Transverse colon (tissue), 4 donors: Measurements from ENCODE around the gene EPHB2. TPM values are rescaled to one million over a fixed set of nuclear protein-coding genes. Genes with fewer than 3 reads are reported as not detected.
A peak's percentile ranks its signal among the peaks of the same experiment; 100 is the strongest.

ENCODE experiments used
- DNase-seq: peaks from one replicate; pipeline ENCODE4 v3.0.0-alpha.2; 2019
- H3K27ac ChIP-seq, 4 donors: fragments of 200-600 bp; sonication (generic); 2 replicates each; pipeline ENCODE4 v1.5.1; 2016 to 2018; ENCODE audit warnings: inconsistent platforms in 4 of 4
- H3K27me3 ChIP-seq: fragments of 200-600 bp; sonication (generic); 2 replicates; pipeline ENCODE4 v1.5.1; 2017; ENCODE audit warnings: inconsistent platforms
- H3K36me3 ChIP-seq, 4 donors: fragments of 200-600 bp; sonication (generic); 2 replicates each; pipeline ENCODE4 v1.5.1; 2017 to 2019; ENCODE audit warnings: inconsistent platforms in 4 of 4
- H3K4me1 ChIP-seq, 4 donors: fragments of 200-600 bp; sonication (generic); 2 replicates each; pipeline ENCODE4 v1.5.1; 2017 to 2020; ENCODE audit warnings: inconsistent platforms in 4 of 4
- H3K4me3 ChIP-seq, 4 donors: fragments of 200-600 bp; sonication (generic); 1 replicate in 1 of 4; 2 replicates in 3 of 4; pipeline versions ENCODE4 v1.5.1 to v1.6.1; 2017 to 2019; ENCODE audit warnings: inconsistent platforms in 4 of 4
- H3K9me3 ChIP-seq, 2 donors: fragments of 200-600 bp; sonication (generic); 2 replicates each; pipeline ENCODE4 v1.5.1; 2017 to 2019; ENCODE audit warnings: inconsistent platforms in 2 of 2
- EP300 ChIP-seq: sonication (generic); formaldehyde crosslinking; IDR thresholded peaks from one replicate; pipeline ENCODE4 v1.6.1; 2017; ENCODE audit warnings: antibody characterized with exemption, low read depth
- POLR2A ChIP-seq: fragments of 450-650 bp; IDR thresholded peaks from one replicate; pipeline ENCODE4 v1.6.1; 2016; ENCODE audit warnings: antibody characterized with exemption, mild to moderate bottlenecking, moderate library complexity
- POLR2AphosphoS5 ChIP-seq, 3 donors: sonication (generic); formaldehyde crosslinking; IDR thresholded peaks; one replicate each; pipeline ENCODE4 v1.6.1; 2016; ENCODE audit warnings: antibody characterized with exemption in 3 of 3
- WGBS, 2 donors: methylation state at CpG; one replicate each; pipeline ENCODE4 v1.1.5; 2018; ENCODE audit warnings: low coverage in 1 of 2; 5-methylcytosine and 5-hydroxymethylcytosine counted together
- in situ Hi-C, 4 donors: fragments of 200-750 bp; cut with MboI; loops; one replicate each; pipeline versions ENCODE4 v1.15.0 to v1.15.1; 2017; ENCODE audit warnings: low sequenced_read_pairs in 3 of 4, low pct_ligation_motif_present in 1 of 4, low pct_unique_long_range_greater_than_20kb in 1 of 4
- intact Hi-C: fragments of 100-400 bp; cut with DNase I; formaldehyde crosslinking; loops from one replicate; pipeline ENCODE4 v1.15.1; 2023; ENCODE audit warnings: low total_unique reads
- total RNA-seq, 4 donors: library from RNA; depleted of rRNA; stranded (reverse); fragments of >200 nt; gene quantifications; one replicate each; pipeline ENCODE4 v1.1.0, GENCODE V29; 2016
- TF ChIP-seq, protein P1 (sequence below), 5 experiments: fragments of 200-600 bp in 3 of 5; fragments of 450-650 bp in 2 of 5; sonication (generic) in 3 of 5; IDR thresholded peaks; 1 replicate in 2 of 5; 2 replicates in 3 of 5; pipeline ENCODE4 v1.5.1; 2016 to 2017; ENCODE audit warnings: antibody characterized with exemption in 5 of 5, inconsistent platforms in 3 of 5, mild to moderate bottlenecking in 2 of 5, moderate library complexity in 1 of 5

EPHB2 gene
- total RNA-seq, 4 donors from 2014 or later = 3.0 to 152 (median 27.9) TPM

DNA sequence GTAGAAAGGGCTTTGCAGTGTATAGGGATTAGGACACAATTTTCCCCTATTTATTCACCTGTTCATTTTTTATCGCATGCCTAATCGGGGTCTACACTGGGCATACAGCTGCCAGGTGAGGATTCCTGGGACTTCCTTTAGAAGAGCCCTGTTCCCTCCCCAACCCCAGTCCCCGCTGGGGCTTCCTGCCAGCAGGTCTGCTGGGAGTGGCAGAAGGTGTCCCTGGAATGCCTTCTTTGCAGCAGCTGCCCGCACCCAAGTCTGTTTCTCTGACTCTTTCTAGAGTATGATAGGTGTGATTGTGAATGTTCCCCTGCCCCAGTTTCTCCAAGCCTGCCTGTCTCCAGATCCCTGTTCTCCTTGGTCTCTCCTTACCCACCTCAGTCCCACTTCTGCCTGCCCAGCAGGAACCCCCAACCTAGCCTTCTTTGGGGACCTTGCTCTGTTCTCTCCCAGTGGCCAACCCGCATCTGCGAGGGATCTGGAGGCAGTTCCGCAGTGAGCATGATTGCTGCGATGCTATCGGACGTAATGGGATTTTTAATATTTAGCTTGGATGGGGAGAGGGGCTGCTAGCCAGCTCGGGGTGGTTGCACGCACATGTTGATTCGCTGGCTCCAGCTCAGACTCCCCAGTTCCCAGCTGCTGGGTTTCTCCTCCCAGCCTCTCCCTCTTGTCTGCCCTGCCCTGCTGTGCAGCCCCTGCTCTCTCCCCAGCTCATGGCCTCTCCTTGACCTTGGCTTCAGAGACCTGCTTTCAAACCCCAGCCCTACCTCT lies 79.8 kb downstream of the EPHB2 start:
- peaks cover 13 to 44% (median 26%) of the 10 kb centered on the region in 4 donors for H3K4me1 ChIP-seq
- H3K4me3 ChIP-seq = no peak overlapping the region
- H3K27me3 ChIP-seq = no peaks in the 10 kb centered on the region
- in situ Hi-C loops (no loop called here), intact Hi-C loops (no loop called here)
- TF ChIP-seq POLR2A = no peak
- peak in 1 of 3 donors; percentile 10 for TF ChIP-seq POLR2AphosphoS5 (IDR thresholded peaks at IDR 0.05)
- H3K36me3 ChIP-seq = no peaks in the 10 kb centered on the region
- H3K27ac ChIP-seq = peak overlapping the region; percentile 32 to 68 (median 50)
- 53 to 59% methylated on average over 8 to 13 of the region's 13 CpGs for WGBS, 2 donors
- DNase-seq = peak; percentile 76
- no peaks in the 10 kb centered on the region for H3K9me3 ChIP-seq

DNA sequence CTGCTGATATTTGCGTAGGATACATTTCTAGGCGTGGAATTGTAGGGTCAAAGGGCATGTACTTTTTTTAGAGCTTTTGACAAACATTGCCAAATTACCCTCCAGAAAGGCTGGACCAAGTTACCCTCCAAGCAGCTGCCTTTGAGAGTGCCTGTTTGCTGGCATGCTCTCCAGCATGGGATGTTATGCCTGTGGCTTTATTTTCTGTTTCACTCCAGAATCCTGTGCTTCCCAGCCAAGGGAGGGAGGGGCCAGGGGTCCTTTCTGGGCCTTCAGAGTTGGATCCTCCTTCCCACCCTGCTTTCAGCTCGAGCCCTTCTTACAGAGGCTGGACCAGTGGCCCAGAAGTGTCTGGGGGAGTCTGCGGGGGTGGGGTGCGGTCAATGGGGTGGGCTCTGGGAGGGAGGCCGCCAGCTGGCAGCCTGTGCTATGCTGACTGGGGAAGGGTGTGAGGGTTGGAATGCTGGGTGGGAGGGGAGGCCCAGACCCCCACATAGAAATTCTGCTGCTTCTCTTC lies 81.2 kb downstream of the EPHB2 start:
- TF ChIP-seq POLR2A = no peak
- TF ChIP-seq POLR2AphosphoS5 (IDR thresholded peaks at IDR 0.05) = no peak
- no peak for TF ChIP-seq EP300
- TF ChIP-seq, protein P1, sequence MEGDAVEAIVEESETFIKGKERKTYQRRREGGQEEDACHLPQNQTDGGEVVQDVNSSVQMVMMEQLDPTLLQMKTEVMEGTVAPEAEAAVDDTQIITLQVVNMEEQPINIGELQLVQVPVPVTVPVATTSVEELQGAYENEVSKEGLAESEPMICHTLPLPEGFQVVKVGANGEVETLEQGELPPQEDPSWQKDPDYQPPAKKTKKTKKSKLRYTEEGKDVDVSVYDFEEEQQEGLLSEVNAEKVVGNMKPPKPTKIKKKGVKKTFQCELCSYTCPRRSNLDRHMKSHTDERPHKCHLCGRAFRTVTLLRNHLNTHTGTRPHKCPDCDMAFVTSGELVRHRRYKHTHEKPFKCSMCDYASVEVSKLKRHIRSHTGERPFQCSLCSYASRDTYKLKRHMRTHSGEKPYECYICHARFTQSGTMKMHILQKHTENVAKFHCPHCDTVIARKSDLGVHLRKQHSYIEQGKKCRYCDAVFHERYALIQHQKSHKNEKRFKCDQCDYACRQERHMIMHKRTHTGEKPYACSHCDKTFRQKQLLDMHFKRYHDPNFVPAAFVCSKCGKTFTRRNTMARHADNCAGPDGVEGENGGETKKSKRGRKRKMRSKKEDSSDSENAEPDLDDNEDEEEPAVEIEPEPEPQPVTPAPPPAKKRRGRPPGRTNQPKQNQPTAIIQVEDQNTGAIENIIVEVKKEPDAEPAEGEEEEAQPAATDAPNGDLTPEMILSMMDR (IDR thresholded peaks at IDR 0.05) = no peak
- Histone ChIP-seq H3K4me3 (no peak overlapping the region), H3K4me1 (peaks cover 13 to 44% (median 26%) of the 10 kb centered on the region in 4 donors), H3K27ac (no peak overlapping the region), H3K27me3 (no peaks in the 10 kb centered on the region), H3K9me3 (no peaks in the 10 kb centered on the region), H3K36me3 (no peaks in the 10 kb centered on the region)
- in situ Hi-C loops = no loop called here
- intact Hi-C loops = no loop called here
- WGBS, 2 donors = 45 to 53% methylated on average over 2 to 6 of the region's 6 CpGs
- DNase-seq = no peak

DNA sequence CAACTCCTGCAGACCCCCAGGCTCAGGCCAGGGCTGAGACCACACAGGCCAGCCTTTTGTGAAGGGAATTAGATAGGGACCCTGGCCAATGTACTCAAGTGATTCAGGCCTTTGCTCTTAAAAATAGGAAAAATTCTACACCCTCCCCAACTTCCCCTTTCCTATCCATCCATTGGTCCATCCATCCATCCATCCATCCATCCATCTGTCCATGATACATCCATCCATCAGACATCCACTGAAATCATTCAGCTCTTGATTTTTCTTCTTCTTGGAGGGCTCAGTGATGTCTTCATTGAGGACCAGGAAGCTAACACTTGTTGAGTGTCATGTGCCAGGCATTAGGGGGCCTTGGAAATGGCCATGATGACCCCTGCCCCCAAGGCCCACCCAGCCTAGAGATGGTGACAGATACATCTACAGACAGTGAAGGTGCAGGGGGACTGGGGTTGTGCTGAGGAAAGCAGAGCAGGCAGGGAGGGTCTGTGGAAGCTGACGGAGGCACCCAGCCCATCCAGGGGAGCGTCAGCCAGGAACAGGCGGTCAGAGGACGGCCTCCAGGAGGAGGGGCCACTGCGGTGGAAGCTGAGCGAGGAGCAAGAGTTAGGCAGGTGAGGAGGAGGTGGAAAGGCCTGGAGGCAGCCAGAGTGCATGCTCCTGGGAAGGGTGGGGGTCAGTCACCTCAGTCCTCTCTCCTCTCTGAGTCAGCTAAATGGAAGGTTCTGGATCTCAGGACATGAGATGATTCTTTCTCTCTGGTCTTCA lies 81.9 kb downstream of the EPHB2 start:
- 77 to 80% methylated on average over 1 to 6 of the region's 6 CpGs for WGBS, 2 donors
- H3K9me3 ChIP-seq = no peaks in the 10 kb centered on the region
- in situ Hi-C loops = no loop called here
- no peak for TF ChIP-seq POLR2A
- TF ChIP-seq EP300 = no peak
- TF ChIP-seq, protein P1 (IDR thresholded peaks at IDR 0.05) = no peak
- no peak for TF ChIP-seq POLR2AphosphoS5 (IDR thresholded peaks at IDR 0.05)
- H3K4me1 ChIP-seq = peaks cover 13 to 43% (median 26%) of the 10 kb centered on the region in 4 donors
- intact Hi-C loops = no loop called here
- no peak overlapping the region for H3K4me3 ChIP-seq
- no peak for DNase-seq
- no peak overlapping the region for H3K27ac ChIP-seq
- H3K36me3 ChIP-seq = no peaks in the 10 kb centered on the region
- H3K27me3 ChIP-seq = no peaks in the 10 kb centered on the region

DNA sequence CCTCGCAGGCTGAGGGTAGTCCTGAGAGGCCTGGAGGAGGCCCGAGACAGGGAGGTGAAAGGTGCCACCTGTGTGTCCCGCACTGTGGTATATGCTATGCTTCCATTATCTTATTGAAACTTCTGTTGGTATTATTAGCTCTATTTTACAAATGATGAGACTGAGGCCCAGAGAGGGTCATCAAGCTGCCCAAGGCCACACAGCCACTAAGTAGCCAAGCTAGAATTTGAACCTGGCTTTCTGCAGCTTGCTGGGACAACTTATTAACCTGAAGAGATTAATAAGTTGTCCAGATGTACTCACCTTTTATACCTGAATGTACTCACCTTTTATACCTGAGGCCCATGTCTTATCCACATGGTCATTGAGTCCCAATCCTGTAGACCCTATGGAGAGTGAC lies 83.0 kb downstream of the EPHB2 start:
- Histone ChIP-seq H3K36me3 (no peaks in the 10 kb centered on the region), H3K27ac (no peak overlapping the region), H3K9me3 (no peaks in the 10 kb centered on the region), H3K4me3 (no peak overlapping the region), H3K4me1 (peaks cover 13 to 34% (median 26%) of the 10 kb centered on the region in 4 donors), H3K27me3 (no peaks in the 10 kb centered on the region)
- WGBS, 2 donors = 82% methylated on average over 3 of the region's 3 CpGs; no CpG with 5 or more reads in 1 of the 2 donors
- intact Hi-C loops (no loop called here), in situ Hi-C loops (no loop called here)
- no peak for DNase-seq
- no peak for TF ChIP-seq POLR2A
- TF ChIP-seq, protein P1 (IDR thresholded peaks at IDR 0.05) = no peak
- no peak for TF ChIP-seq EP300
- no peak for TF ChIP-seq POLR2AphosphoS5 (IDR thresholded peaks at IDR 0.05)
